ENCODE results near the gene GPAM. TPM values are rescaled to one million over a fixed set of nuclear protein-coding genes. Genes with fewer than 3 reads are reported as not detected.
"Not testable (repeated sequence)": the region's sequence is repeated elsewhere in the genome, so short reads cannot be mapped to it uniquely, and the experiment has no call there.

Gene GPAM
- total RNA-seq, 1 experiment from 2014 or later = 16.0 TPM

DNA sequence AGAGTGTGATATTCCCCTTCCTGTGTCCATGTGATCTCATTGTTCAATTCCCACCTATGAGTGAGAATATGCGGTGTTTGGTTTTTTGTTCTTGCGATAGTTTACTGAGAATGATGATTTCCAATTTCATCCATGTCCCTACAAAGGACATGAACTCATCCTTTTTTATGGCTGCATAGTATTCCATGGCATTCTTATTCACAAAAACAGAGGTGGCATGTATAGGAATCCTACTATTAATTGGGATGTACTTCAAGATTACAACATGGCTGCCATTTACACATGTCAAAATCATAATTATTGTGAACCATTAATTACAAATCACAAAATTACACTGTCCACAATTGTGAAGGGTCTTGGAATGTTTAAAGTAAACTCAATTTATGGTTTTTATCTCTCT, 14.1 kb upstream of the GPAM start:
- not testable (repeated sequence) for H3K9ac ChIP-seq (ENCODE audit: extremely low read depth, insufficient read length, low read length); H3K14ac ChIP-seq (ENCODE audit: insufficient read depth, low read length); H3K79me1 ChIP-seq (ENCODE audit: insufficient read depth, low read depth, low read length, poor library complexity, severe bottlenecking); H3K23ac ChIP-seq (ENCODE audit: insufficient read length, low read depth, low read length); H4K5ac ChIP-seq (ENCODE audit: insufficient read length, low read depth, low read length); H4K20me1 ChIP-seq (ENCODE audit: control insufficient read depth, insufficient read depth, insufficient read length); H3K18ac ChIP-seq (ENCODE audit: insufficient read length, low read depth, low read length); H3K27me3 ChIP-seq (ENCODE audit: insufficient read depth, low read length); DNase-seq; H3K9me3 ChIP-seq (ENCODE audit: control insufficient read depth, low read depth, low read length); H3K4me1 ChIP-seq (ENCODE audit: insufficient read depth, low read length); H2BK15ac ChIP-seq (ENCODE audit: low read depth, low read length); H3K36me3 Mint-ChIP-seq (ENCODE audit: insufficient read depth in 1 of 3, low read depth in 3 of 3); H2BK12ac ChIP-seq (ENCODE audit: insufficient read length, low read depth, low read length); H3K56ac ChIP-seq (ENCODE audit: insufficient read length, low read depth, low read length); H3K23me2 ChIP-seq (ENCODE audit: insufficient read length, low read depth, low read length, poor library complexity, severe bottlenecking); H3K4me2 ChIP-seq (ENCODE audit: insufficient read depth, insufficient read length, low read length); H2BK5ac ChIP-seq (ENCODE audit: insufficient read length, low read length); H2AFZ ChIP-seq (ENCODE audit: low read length); H3K4me3 Mint-ChIP-seq; H3K79me2 ChIP-seq (ENCODE audit: insufficient read depth, low read length); H4K8ac ChIP-seq (replicated peaks; ENCODE audit: insufficient read length, low read depth, low read length); H3K4ac ChIP-seq (ENCODE audit: low read depth, low read length); H3K4me1 Mint-ChIP-seq; H4K91ac ChIP-seq (ENCODE audit: insufficient read length, low read depth, low read length); H3K27ac Mint-ChIP-seq; H2AK5ac ChIP-seq (ENCODE audit: insufficient read length, low read length); H3K27ac ChIP-seq (ENCODE audit: insufficient read length, low read depth, low read length); H3K9me3 Mint-ChIP-seq; H2BK20ac ChIP-seq (ENCODE audit: low read depth, low read length, poor library complexity, severe bottlenecking); H3T11ph ChIP-seq (ENCODE audit: low read length); H2BK120ac ChIP-seq (ENCODE audit: low read depth, low read length, poor library complexity, severe bottlenecking)
- peaks cover 11% of the 10 kb centered on the region for H3K27me3 Mint-ChIP-seq (ENCODE audit: low read depth)
- WGBS (ENCODE audit: extremely low coverage, insufficient read length, low lambda C conversion rate) = no CpG with 5 or more reads among the region's 2 CpGs

All from H9 (cell line).